ENCODE data around the gene GMPPA.

The GMPPA gene

DNA sequence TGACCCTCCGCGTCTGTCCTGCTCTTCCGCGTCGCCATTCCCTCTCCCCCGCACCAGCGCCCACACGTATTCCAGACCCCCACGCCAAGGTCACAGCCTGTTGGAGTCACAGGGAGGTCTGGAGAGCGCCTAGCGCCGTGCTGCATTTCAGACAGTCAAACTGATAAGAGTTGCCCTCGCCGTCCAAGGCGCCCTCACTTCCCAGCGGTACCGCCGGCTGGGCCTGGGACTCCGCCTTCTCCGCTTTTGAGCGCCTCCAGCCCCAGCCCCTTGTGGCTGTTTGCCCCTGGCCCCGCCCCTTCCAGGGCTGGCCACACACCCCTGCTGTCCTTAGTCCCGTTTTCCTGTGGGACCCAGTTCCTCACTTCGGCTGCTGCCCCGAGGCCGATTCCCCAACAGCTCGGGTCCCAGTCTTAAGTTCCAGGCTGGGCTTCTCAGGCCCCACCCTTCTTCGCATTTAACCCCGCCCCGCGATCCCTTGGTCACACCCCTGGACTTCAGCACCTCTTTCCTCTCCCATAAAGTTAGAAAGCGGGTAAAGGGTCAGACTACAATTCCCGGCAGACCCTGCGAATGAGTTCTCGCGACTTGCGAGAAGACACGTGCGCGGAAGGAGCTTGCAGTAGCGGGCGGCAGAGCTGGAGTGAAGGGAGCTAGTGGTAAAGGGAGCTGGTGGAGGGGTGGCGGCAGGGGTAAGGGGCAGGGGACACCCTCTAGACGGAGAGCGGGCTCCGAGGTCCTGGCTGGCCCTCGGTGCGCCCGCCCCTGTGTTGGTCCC lies at the start of gene GMPPA:
TSS of gene GMPPA (plus strand) at position 612 of the 778 bp plus-strand sequence. CDS start 1,085 bp downstream, outside the sequence.
- TF ChIP-seq, protein P1, sequence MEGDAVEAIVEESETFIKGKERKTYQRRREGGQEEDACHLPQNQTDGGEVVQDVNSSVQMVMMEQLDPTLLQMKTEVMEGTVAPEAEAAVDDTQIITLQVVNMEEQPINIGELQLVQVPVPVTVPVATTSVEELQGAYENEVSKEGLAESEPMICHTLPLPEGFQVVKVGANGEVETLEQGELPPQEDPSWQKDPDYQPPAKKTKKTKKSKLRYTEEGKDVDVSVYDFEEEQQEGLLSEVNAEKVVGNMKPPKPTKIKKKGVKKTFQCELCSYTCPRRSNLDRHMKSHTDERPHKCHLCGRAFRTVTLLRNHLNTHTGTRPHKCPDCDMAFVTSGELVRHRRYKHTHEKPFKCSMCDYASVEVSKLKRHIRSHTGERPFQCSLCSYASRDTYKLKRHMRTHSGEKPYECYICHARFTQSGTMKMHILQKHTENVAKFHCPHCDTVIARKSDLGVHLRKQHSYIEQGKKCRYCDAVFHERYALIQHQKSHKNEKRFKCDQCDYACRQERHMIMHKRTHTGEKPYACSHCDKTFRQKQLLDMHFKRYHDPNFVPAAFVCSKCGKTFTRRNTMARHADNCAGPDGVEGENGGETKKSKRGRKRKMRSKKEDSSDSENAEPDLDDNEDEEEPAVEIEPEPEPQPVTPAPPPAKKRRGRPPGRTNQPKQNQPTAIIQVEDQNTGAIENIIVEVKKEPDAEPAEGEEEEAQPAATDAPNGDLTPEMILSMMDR (IDR thresholded peaks at IDR 0.05; ENCODE audit: control extremely low read depth, extremely low read depth, low read depth, missing control alignments), result no peak
- peak; percentile 98 for DNase-seq (ENCODE audit: extremely low spot score)
- ChIA-PET POLR2A (interaction anchor here (0.5 to 1.9 kb wide), 5 partner anchors 12 to 301 kb away, joined by 3 to 6 read pairs (median 5); partner anchors contain the start of gene DNPEP), CTCF (interaction anchor here (0.7 to 18.5 kb wide), 19 partner anchors 11 to 204 kb away, joined by 3 to 325 read pairs (median 6); partner anchors contain the start of gene DNPEP)

DNA sequence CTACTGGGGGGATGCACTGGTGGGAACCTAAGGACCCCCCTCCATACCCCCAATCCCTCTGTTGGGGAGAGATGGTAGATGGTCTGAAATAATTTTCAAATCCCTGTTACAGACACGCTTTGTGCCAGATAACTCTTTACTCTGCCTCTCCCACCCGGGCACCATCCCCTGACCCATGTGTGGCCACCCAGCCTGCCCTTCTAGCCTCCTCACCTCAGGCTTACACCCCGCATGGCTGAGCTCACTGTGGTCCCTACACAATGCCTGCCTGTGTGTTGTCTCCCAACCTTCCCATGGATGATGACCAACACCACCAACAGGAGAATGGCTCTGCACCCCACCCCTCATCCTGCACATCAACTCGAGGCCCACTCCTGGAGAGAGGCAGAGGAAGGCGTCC lies 49.1 kb upstream of the GMPPA start:
- ChIA-PET POLR2A (no interaction called here), CTCF (interaction anchor here (0.9 to 2.7 kb wide), 6 partner anchors 9 to 80 kb away, joined by 3 to 9 read pairs (median 4); no protein-coding TSS in a partner anchor)
- TF ChIP-seq, protein P1 (IDR thresholded peaks at IDR 0.05; ENCODE audit: control extremely low read depth, extremely low read depth, low read depth, missing control alignments), result no peak
- no peak for DNase-seq (ENCODE audit: extremely low spot score)

DNA sequence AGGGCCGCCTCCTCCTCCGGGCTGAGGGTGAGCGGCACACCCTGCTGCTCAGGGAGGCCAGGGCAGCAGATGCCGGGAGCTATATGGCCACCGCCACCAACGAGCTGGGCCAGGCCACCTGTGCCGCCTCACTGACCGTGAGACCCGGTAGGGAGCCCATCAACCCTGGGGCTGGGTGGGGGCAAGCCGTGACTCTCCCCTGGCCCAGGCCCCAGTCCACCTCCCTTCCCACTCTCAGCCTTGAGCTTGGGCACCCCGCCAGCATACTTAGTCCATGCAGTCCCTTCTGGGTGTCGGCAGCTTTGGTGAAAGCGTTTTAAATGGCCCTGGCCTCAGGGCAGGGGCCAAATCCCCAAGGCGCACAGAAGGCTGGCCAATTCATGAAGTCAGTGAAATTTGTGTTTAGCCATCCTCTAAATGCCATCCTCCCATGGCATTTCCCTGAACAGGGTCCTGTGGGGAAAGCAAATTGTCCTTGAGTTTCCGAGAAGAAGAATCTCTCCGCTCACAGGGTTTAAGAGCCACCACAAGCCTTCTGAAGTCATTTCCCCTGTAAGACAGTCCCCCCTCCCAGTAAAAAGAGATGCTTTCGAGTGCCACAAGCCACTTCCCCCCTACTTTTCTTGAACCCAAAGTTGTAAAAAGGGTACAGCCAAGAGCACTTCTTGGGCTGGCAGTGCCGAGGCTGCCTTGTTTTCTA lies 46.9 kb upstream of the GMPPA start:
- no peak for DNase-seq (ENCODE audit: extremely low spot score)
- TF ChIP-seq, protein P1 (IDR thresholded peaks at IDR 0.05; ENCODE audit: control extremely low read depth, extremely low read depth, low read depth, missing control alignments), result no peak
- CTCF ChIA-PET, result interaction anchor here (1.3 to 2.7 kb wide), 2 partner anchors 7 to 78 kb away, joined by 4 to 9 read pairs; no protein-coding TSS in a partner anchor
- POLR2A ChIA-PET, result no interaction called here

DNA sequence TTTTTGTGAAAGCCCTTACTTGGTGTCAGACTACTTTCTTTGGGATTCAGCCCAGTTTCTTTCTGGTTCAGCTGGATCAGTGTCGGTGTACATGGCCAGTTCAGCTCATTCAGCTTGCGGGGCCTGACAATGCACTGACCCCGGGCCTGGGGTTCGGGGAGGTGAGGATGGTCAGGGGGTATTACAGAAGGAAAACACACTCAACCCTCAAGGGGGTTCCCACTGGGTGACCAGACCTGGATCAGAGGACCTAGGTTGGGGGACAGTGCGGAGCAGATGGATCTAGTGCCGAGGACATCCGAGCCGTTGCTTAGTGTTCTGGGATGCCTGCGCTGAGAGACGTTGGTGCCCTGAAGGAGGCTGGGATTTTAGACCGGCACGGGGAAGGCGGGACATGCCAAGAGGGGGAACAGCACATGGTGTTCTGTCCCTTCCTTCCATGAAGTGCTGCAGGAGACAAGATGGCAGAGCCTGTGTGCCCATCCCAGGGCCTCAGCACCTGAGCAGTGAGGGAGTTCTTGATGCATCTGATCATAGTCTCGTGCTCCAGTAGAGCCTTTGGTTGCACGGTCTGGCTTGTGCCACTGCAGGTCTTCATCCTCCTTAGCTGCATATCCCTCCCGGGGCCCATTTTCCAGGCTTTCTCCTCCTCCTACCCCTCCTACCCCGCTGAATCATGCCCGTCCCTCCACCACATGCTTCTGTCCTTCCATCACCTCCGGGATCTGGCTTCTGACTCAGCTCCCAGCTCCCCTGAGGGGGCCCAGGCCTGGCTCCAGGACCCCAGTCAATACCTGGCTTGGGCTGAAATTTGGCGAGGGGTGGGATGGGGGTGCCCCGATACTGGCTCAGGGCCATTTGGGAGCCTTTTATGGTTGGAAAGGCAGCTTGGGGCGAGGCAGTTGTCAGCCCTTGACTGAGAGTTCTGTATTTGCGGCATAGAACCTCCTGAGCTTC lies 46.1 kb upstream of the GMPPA start:
- TF ChIP-seq, protein P1 (IDR thresholded peaks at IDR 0.05; ENCODE audit: control extremely low read depth, extremely low read depth, low read depth, missing control alignments), result no peak
- no peak for DNase-seq (ENCODE audit: extremely low spot score)
- CTCF ChIA-PET, result interaction anchor here (0.9 to 9.6 kb wide), 7 partner anchors 8 to 88 kb away, joined by 3 to 115 read pairs (median 4); no protein-coding TSS in a partner anchor
- POLR2A ChIA-PET, result no interaction called here

DNA sequence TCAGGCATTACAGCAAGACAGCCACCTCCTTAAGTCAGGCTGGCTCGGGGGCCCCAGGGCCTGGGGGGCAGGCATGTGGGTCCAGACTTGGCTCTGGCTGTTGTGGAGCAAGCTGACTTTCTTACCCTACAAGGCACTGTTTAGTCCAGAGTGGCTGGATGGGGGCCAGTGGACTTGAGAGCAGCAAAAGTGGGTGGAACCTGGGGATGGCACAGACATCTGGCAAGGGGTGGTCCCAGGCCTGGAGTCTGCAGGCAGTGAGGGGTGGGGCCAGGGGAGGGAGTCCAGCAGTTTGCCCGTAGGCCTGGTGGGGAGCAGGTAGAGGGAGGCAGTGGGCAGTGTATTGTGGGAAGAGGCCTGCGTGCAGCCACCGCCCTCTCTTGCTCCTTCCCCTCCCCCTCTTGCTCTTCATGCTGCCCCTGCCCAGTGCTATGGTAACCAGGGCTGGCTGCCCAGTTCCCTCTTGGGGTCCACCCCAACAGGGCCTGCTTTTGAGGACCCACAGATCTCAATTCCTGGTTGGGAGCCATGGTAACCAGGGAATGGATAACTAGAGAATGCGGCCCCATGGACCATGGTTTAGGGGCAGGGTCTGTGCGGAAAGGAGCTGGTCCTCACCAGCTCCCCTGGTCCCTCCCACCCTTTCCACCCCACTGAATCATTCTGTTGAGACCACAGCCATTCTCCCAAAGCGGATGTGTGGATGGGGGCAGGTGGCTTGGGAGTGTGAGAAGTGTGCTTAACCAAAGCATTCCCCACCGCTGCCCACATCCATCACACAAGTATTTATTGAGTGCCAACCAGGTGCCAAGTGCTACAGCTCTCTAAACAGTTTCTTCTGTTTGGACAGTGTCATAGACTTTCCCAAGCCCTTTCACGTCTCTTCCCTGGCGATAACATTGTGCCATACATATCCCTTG lies 44.8 kb upstream of the GMPPA start:
- TF ChIP-seq, protein P1 (IDR thresholded peaks at IDR 0.05; ENCODE audit: control extremely low read depth, extremely low read depth, low read depth, missing control alignments), result no peak
- POLR2A ChIA-PET, result interaction anchor here (0.7 kb wide), 1 partner anchor 14 kb away, joined by 3 read pairs; no protein-coding TSS in a partner anchor
- CTCF ChIA-PET, result interaction anchor here (0.9 to 9.6 kb wide), 7 partner anchors 7 to 87 kb away, joined by 3 to 115 read pairs (median 3); no protein-coding TSS in a partner anchor
- no peak for DNase-seq (ENCODE audit: extremely low spot score)

Data from GM10248 (cell line).